K562 (cell line): ENCODE data around the gene MAN1A1. TPM values are rescaled to one million over a fixed set of nuclear protein-coding genes. Genes with fewer than 3 reads are reported as not detected.

ENCODE experiments used
- ATAC-seq: fragments of 200-7000 bp; cut with Tn5 transposase; 3 replicates; pipeline ENCODE4 v1.9.1; 2020; ENCODE audit warnings: moderate library complexity
- BruUV-seq: library from RNA; stranded (reverse); fragments of 400-500 nt; replicated peaks from 2 replicates; lab custom pipeline; 2021; lab: Mats Ljungman, UMichigan
- CTCF ChIA-PET: fragments of 300-600 bp; formaldehyde crosslinking; extraction: SDS; loops from one replicate; lab custom pipeline; 2021; ENCODE audit warnings: low intra/inter-chr PET ratio; lab: Yijun Ruan, JAX
- POLR2A ChIA-PET: fragments of 300-600, 350-650 bp; sonication (Branson Sonifier 250); formaldehyde crosslinking; extraction: SDS; loops from one replicate; lab custom pipeline; 2021; ENCODE audit warnings: antibody characterized with exemption, inconsistent platforms; lab: Yijun Ruan, JAX
- DNase-seq, 4 experiments: peaks; one replicate each; pipeline versions ENCODE4 v3.0.0 to v3.0.0-alpha.2; 2011 to 2018; ENCODE audit warnings: low spot score in 3 of 4, mixed read lengths in 3 of 4; ENCODE audit errors: extremely low read depth in 1 of 4
- FAIRE-seq: peaks from 2 replicates; lab custom pipeline; 2011; peaks lifted over from hg19 to GRCh38; lab: Jason Lieb, UNC
- H2AFZ ChIP-seq: 2 replicates; pipeline ENCODE4 v1.6.0; 2011; ENCODE audit warnings: low read depth, low read length, control low read depth, inconsistent platforms
- H3K27ac ChIP-seq: fragments of 200-600 bp; 3 replicates; pipeline ENCODE4 v1.8.0; 2011; ENCODE audit warnings: low read depth, mild to moderate bottlenecking, control low read depth, inconsistent platforms, low read length, moderate library complexity, mixed read lengths; ENCODE audit errors: extremely low read depth
- H3K27me3 ChIP-seq, 2 experiments: fragments of 300-600 bp in 1 of 2; 2 replicates in 1 of 2; 3 replicates in 1 of 2; pipeline versions ENCODE4 v1.6.0 to v1.8.0; 2011; ENCODE audit warnings: inconsistent platforms in 2 of 2, low read length in 2 of 2, mild to moderate bottlenecking in 1 of 2, mixed read lengths in 1 of 2, moderate library complexity in 1 of 2; ENCODE audit not compliant: control insufficient read depth in 2 of 2, insufficient read depth in 2 of 2
- H3K36me3 ChIP-seq: fragments of 300-600 bp; 3 replicates; pipeline ENCODE4 v1.8.0; 2011; ENCODE audit warnings: mild to moderate bottlenecking, low read length, inconsistent platforms; ENCODE audit not compliant: control insufficient read depth, insufficient read depth
- H3K4me1 ChIP-seq, 2 experiments: fragments of 200-600 bp in 1 of 2; replicated peaks in 1 of 2; 2 replicates in 1 of 2; 3 replicates in 1 of 2; pipeline versions ENCODE4 v1.5.1 to v1.8.0; 2011; ENCODE audit warnings: inconsistent platforms in 2 of 2, low read length in 2 of 2, mild to moderate bottlenecking in 1 of 2, mixed read lengths in 1 of 2, moderate library complexity in 1 of 2; ENCODE audit not compliant: control insufficient read depth in 2 of 2, insufficient read depth in 2 of 2
- H3K4me2 ChIP-seq: 2 replicates; pipeline ENCODE4 v1.6.1; 2011; ENCODE audit warnings: low read length, control low read depth, inconsistent platforms, mixed read lengths; ENCODE audit not compliant: insufficient read depth
- H3K4me3 ChIP-seq: fragments of 200-600 bp; sonication (generic), shearing (Covaris generic); 2 replicates; pipeline ENCODE4 v1.5.1; 2016; ENCODE audit warnings: control low read depth, inconsistent platforms
- H3K79me2 ChIP-seq: fragments of 200-600 bp; 3 replicates; pipeline ENCODE4 v1.8.0; 2011; ENCODE audit warnings: low read length, inconsistent platforms; ENCODE audit not compliant: control insufficient read depth, insufficient read depth
- H3K9ac ChIP-seq, 2 experiments: 2 replicates each; pipeline versions ENCODE4 v1.6.0 to v1.6.1; 2011; ENCODE audit warnings: low read depth in 2 of 2, low read length in 2 of 2, control low read depth in 1 of 2, inconsistent platforms in 1 of 2, mild to moderate bottlenecking in 1 of 2, mixed read lengths in 1 of 2; ENCODE audit not compliant: insufficient read depth in 1 of 2
- H3K9me1 ChIP-seq: one replicate; pipeline ENCODE4 v1.6.0; 2011; ENCODE audit warnings: inconsistent platforms, mild to moderate bottlenecking, low read length, moderate library complexity; ENCODE audit not compliant: control insufficient read depth, insufficient read depth
- H3K9me3 ChIP-seq: replicated peaks from 2 replicates; pipeline ENCODE4 v1.5.1; 2011; ENCODE audit warnings: low read depth, low read length, inconsistent platforms; ENCODE audit not compliant: control insufficient read depth, insufficient read depth
- H4K20me1 ChIP-seq: replicated peaks from 2 replicates; pipeline ENCODE4 v1.6.1; 2011; ENCODE audit warnings: low read length, inconsistent platforms, mixed read lengths; ENCODE audit not compliant: control insufficient read depth, insufficient read depth
- AFF1 ChIP-seq, 2 experiments: fragments of 450-650 bp; IDR thresholded peaks; 2 replicates each; pipeline ENCODE4 v1.6.1; 2018; ENCODE audit warnings: mild to moderate bottlenecking in 2 of 2, low read depth in 1 of 2; ENCODE audit not compliant: partially characterized antibody in 2 of 2
- CREB5 ChIP-seq: fragments of 250-450 bp; sonication (Bioruptor Pico); IDR thresholded peaks from 2 replicates; pipeline ENCODE4 v1.5.0; 2020; ENCODE audit warnings: mild to moderate bottlenecking
- HNRNPH1 ChIP-seq: fragments of 200-400 bp; formaldehyde crosslinking; optimal IDR thresholded peaks from 2 replicates; pipeline ENCODE3; 2017; ENCODE audit warnings: low read depth, mild to moderate bottlenecking, low read length, moderate library complexity
- MTA2 ChIP-seq: fragments of 450-650 bp; IDR thresholded peaks from 2 replicates; pipeline ENCODE4 v1.6.1; 2016; ENCODE audit warnings: low read depth
- MXD1 ChIP-seq: fragments of 250-450 bp; sonication (Bioruptor Pico); IDR thresholded peaks from 2 replicates; pipeline ENCODE4 v1.8.0; 2021; ENCODE audit warnings: borderline replicate concordance, mild to moderate bottlenecking, moderate library complexity; ENCODE audit not compliant: poor library complexity, severe bottlenecking
- NCOA4 ChIP-seq: fragments of 450-650 bp; IDR thresholded peaks from 2 replicates; pipeline ENCODE4 v1.6.1; 2018; ENCODE audit warnings: mild to moderate bottlenecking; ENCODE audit not compliant: partially characterized antibody
- RFX1 ChIP-seq: fragments of 450-650 bp; IDR thresholded peaks from 2 replicates; pipeline ENCODE4 v1.6.1; 2016; ENCODE audit warnings: mild to moderate bottlenecking, moderate library complexity
- SMC3 ChIP-seq: conservative IDR thresholded peaks from 2 replicates; pipeline ENCODE4 v1.6.1; 2011; ENCODE audit warnings: low read depth, low read length, improper control_type of control experiment; ENCODE audit not compliant: insufficient read depth
- TCF3 ChIP-seq: sonication (generic); formaldehyde crosslinking; IDR thresholded peaks from 2 replicates; pipeline ENCODE4 v1.4.0; 2020; ENCODE audit warnings: mild to moderate bottlenecking, missing genetic modification reagents
- TFAP4 ChIP-seq: sonication (generic); formaldehyde crosslinking; IDR thresholded peaks from 2 replicates; pipeline ENCODE4 v1.8.0; 2022; ENCODE audit warnings: missing genetic modification reagents, mild to moderate bottlenecking, moderate library complexity, borderline replicate concordance
- ZNF133 ChIP-seq: fragments of 250-450 bp; sonication (Bioruptor Pico); IDR thresholded peaks from 2 replicates; pipeline ENCODE4 v1.4.0; 2020; ENCODE audit warnings: mild to moderate bottlenecking
- ZNF174 ChIP-seq: fragments of 250-450 bp; sonication (Bioruptor Pico); IDR thresholded peaks from 2 replicates; pipeline ENCODE4 v1.4.0; 2020; ENCODE audit warnings: mild to moderate bottlenecking
- ZNF3 ChIP-seq: fragments of 250-450 bp; sonication (Bioruptor Pico); IDR thresholded peaks from 2 replicates; pipeline ENCODE4 v1.5.0; 2021; ENCODE audit warnings: mild to moderate bottlenecking, moderate library complexity
- ZNF583 ChIP-seq: fragments of 250-450 bp; sonication (Bioruptor Pico); IDR thresholded peaks from 2 replicates; pipeline ENCODE4 v1.4.0; 2020
- ZNF785 ChIP-seq: fragments of 250-450 bp; sonication (Bioruptor Pico); IDR thresholded peaks from 2 replicates; pipeline ENCODE4 v1.4.0; 2020; ENCODE audit warnings: mild to moderate bottlenecking
- ZNF830 ChIP-seq: fragments of 250-450 bp; sonication (Bioruptor Pico); IDR thresholded peaks from 2 replicates; pipeline ENCODE4 v1.5.0; 2021; ENCODE audit warnings: mild to moderate bottlenecking
- in situ Hi-C: fragments of 300-500 bp; cut with MboI; formaldehyde crosslinking; loops from 4 replicates; pipeline ENCODE4 v1.15.0; 2018; ENCODE audit warnings: inconsistent platforms, mixed read lengths
- intact Hi-C: fragments of 100-400 bp; cut with micrococcal nuclease; formaldehyde crosslinking; loops from 2 replicates; pipeline ENCODE4 v1.14.2; 2022
- polyA plus RNA-seq, 8 experiments: library from polyadenylated mRNA; depleted of rRNA in 4 of 8; stranded (reverse) in 5 of 8; unstranded in 3 of 8; fragments of >200 nt; fragmentation: Nextera tagmentation in 2 of 8; fragmentation: Illumina TruSeq in 1 of 8; extraction: Ambion mirVana in 2 of 8; extraction: Trizol in 1 of 8; gene quantifications; 2 replicates each; pipeline versions ENCODE4 v1.2.1 to v1.2.3, GENCODE V29; 2011 to 2014; ENCODE audit warnings: inconsistent platforms in 1 of 8, missing spikeins in 1 of 8
- total RNA-seq, 7 experiments: library from RNA; depleted of rRNA in 6 of 7; stranded (reverse); fragments of >200 nt in 6 of 7; fragmentation: Illumina TruSeq in 2 of 7; extraction: Trizol in 2 of 7; gene quantifications; 2 replicates each; pipeline versions ENCODE4 v1.2.1 to v1.2.3, GENCODE V29; 2011 to 2021; ENCODE audit warnings: low replicate concordance in 1 of 7

The MAN1A1 gene
- total and polyA plus RNA-seq, 9 of the 15 experiments (the other 6 are each of a cell fraction or from before 2014, with no cell fraction given): 24.5 to 78.4 (median 59.7) TPM

- no peak overlapping the region for H3K9ac ChIP-seq
- CTCF ChIA-PET: no interaction called here
- H3K36me3 ChIP-seq: peaks cover 67% of the 10 kb centered on the region
- FAIRE-seq (no peak), ATAC-seq (no peak), DNase-seq (no peak)
- peaks cover 56% of the 10 kb centered on the region for H3K79me2 ChIP-seq
- no TSS peak for BruUV-seq
- H3K27ac ChIP-seq: no peak overlapping the region
- H3K4me3 ChIP-seq: no peak overlapping the region
- no peaks in the 10 kb centered on the region for H4K20me1 ChIP-seq
- H3K9me3 ChIP-seq: no peaks in the 10 kb centered on the region
- TF ChIP-seq ZNF583 (CRISPR knock-in tag): no peak
- no peak for TF ChIP-seq NCOA4
- TF ChIP-seq AFF1 (IDR thresholded peaks at IDR 0.05; ENCODE audit: low read depth in 1 of 2, partially characterized antibody in 2 of 2): no peak
- no peak for TF ChIP-seq ZNF133 (CRISPR knock-in tag)
- no peak for TF ChIP-seq ZNF785 (CRISPR knock-in tag)
- TF ChIP-seq TCF3 (CRISPR knock-in tag): no peak
- no peak for TF ChIP-seq ZNF3 (CRISPR knock-in tag)
- TF ChIP-seq RFX1: no peak
- TF ChIP-seq TFAP4: no peak
- no peak for TF ChIP-seq MXD1 (CRISPR knock-in tag)
- TF ChIP-seq SMC3: no peak
- TF ChIP-seq ZNF830 (CRISPR knock-in tag): no peak
- TF ChIP-seq CREB5 (CRISPR knock-in tag): no peak
- TF ChIP-seq ZNF174 (CRISPR knock-in tag): no peak
- no peak for TF ChIP-seq MTA2
- no peak for TF ChIP-seq HNRNPH1
- H3K4me2 ChIP-seq: no peak overlapping the region
- POLR2A ChIA-PET: interaction anchor here (1.2 kb wide), 2 partner anchors 13 to 115 kb away, joined by 3 read pairs; no protein-coding TSS in a partner anchor
- intact Hi-C loops (no loop called here), in situ Hi-C loops (no loop called here)
- H3K4me1 ChIP-seq: peaks cover 0 to 2% of the 10 kb centered on the region in 2 experiments; a peak in 2 of 5 replicates
- H3K9me1 ChIP-seq: no peaks in the 10 kb centered on the region
- H3K27me3 ChIP-seq: no peaks in the 10 kb centered on the region
- H2AFZ ChIP-seq: no peak overlapping the region
These were observed 139.0 kb downstream of the MAN1A1 start for GRCh38 chr6:119210596-119210995.
